ENCODE data around the gene MFAP3. TPM values are rescaled to one million over a fixed set of nuclear protein-coding genes. Genes with fewer than 3 reads are reported as not detected.
A peak's percentile ranks its signal among the peaks of the same experiment; 100 is the strongest.

The MFAP3 gene
- total RNA-seq: 10 to 100 TPM; 19.8 to 58.7 (median 35.9) TPM

DNA sequence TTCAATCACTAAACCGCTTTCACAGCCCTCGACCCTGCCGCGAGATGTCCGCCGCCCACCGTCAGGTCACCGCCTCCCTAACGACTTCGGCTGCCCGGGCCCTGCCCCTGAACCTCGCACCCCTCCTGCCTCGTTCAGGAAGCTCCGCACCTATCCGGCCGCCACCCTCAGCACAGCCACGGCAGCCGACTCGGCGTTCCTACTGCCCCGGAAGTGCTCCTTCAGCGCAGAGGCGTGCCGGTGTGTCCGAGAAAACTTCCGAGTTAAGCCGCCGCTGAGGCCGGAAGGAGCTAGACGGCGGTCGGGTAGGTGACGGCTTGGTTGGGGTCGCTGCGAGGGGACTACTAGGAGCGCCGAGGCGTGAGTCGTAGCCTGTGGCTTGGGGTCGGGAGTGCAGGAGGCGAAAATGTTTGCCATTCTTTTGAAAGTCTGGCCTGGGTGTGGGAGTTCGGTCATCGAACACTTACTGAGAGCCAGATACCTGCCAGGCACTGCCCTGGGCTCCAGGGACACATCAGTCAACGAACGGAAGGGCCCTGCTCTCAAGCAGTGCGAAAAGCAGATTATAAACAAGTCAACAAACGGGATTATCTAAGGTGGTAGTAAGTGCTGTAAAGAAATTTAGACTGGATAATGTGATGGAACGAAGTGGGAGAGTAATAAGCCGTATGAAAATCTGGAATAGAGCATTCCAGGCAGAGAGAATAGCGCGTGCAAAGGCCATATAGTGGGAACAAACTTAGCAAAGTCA lies at the start of gene MFAP3, which contains the start of gene FAM114A2:
Gene MFAP3 (plus strand): TSS at position 261 of the 751 bp plus-strand sequence. CDS start 10,756 bp downstream, outside the sequence.
Gene FAM114A2 (minus strand): TSS at position 204 of the 751 bp plus-strand sequence. CDS start 3,957 bp downstream, outside the sequence.
- peak within 1 kb of the TSS; percentile 62 to 87 (median 64) for H3K4me3 ChIP-seq
- TF ChIP-seq POLR2A (IDR thresholded peaks at IDR 0.05): peak; percentile 80 to 83
- TF ChIP-seq CTCF (IDR thresholded peaks at IDR 0.05): no peak
- no peaks in the 10 kb centered on the region for H3K27me3 ChIP-seq
- peak; percentile 91 to 96 (median 94) for DNase-seq
- no peaks in the 10 kb centered on the region for H3K9me3 ChIP-seq
- H3K4me1 ChIP-seq: peaks cover 0 to 12% (median 9%) of the 10 kb centered on the region in 4 donors
- no peaks in the 10 kb centered on the region for H3K36me3 ChIP-seq
- peak within 1 kb of the TSS; percentile 83 to 94 (median 86) for H3K27ac ChIP-seq

GRCh38 chr5:153991168-153991567 lies 47.6 kb upstream of the MFAP3 start:
- peaks cover 0 to 13% (median 0%) of the 10 kb centered on the region in 3 donors for H3K36me3 ChIP-seq
- TF ChIP-seq CTCF (IDR thresholded peaks at IDR 0.05) (no peak), POLR2A (IDR thresholded peaks at IDR 0.05) (no peak)

DNA sequence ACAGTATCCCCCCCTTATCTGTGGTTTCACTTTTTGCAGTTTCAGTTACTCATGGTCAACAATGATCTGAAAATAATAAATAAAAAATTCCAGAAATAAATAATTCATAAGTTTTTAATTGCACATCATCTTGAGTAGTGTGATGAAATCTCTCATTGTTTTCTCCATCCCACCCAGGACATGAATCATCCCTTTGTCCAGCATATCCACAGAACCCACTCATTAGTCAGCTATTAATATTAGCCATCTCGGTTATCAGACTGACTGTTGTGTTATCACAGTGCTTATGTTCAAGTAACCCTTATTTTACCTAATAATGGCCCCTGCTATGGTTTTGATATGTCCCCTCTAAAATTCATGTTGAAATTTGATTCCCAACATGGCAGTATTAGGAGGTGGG lies 40.8 kb upstream of the MFAP3 start:
- H3K36me3 ChIP-seq: peaks cover 0 to 18% (median 0%) of the 10 kb centered on the region in 3 donors
- no peaks in the 10 kb centered on the region for H3K4me1 ChIP-seq
- DNase-seq: no peak
- no peak for TF ChIP-seq POLR2A (IDR thresholded peaks at IDR 0.05)
- no peak for TF ChIP-seq CTCF (IDR thresholded peaks at IDR 0.05)
- no peaks in the 10 kb centered on the region for H3K9me3 ChIP-seq
- no peak overlapping the region for H3K4me3 ChIP-seq
- H3K27me3 ChIP-seq: no peaks in the 10 kb centered on the region
- H3K27ac ChIP-seq: no peak overlapping the region

More at GRCh38 chr5:153991168-153991567, 47.6 kb upstream of the MFAP3 start:
- no peak overlapping the region for H3K27ac ChIP-seq
- H3K9me3 ChIP-seq: no peaks in the 10 kb centered on the region
- H3K4me1 ChIP-seq: no peaks in the 10 kb centered on the region
- H3K4me3 ChIP-seq: no peak overlapping the region
- H3K27me3 ChIP-seq: no peaks in the 10 kb centered on the region
- DNase-seq: no peak

DNA sequence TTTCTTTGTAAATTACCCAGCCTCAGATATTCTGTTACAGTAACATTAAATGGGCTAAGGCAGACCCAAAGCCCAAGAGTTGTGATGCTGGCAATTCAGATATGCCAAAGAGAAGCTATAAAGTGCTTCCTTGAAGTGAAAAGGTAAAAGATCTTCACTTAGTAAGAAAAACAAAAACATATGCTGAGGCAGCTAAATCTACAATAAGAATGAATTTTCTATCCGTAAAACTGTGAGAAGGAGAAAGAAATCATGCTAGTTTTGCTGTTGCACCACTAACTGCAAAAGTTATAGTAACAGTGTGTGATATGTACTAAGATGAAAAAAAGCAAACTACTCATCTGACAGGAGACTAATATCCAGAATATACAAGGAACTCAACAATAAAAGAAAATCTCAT lies 40.0 kb upstream of the MFAP3 start:
- Histone ChIP-seq H3K4me1 (no peaks in the 10 kb centered on the region), H3K4me3 (no peak overlapping the region), H3K27ac (no peak overlapping the region), H3K36me3 (peaks cover 0 to 17% (median 0%) of the 10 kb centered on the region in 3 donors), H3K9me3 (no peaks in the 10 kb centered on the region), H3K27me3 (no peaks in the 10 kb centered on the region)
- no peak for TF ChIP-seq CTCF (IDR thresholded peaks at IDR 0.05)
- TF ChIP-seq POLR2A (IDR thresholded peaks at IDR 0.05): no peak
- no peak for DNase-seq

DNA sequence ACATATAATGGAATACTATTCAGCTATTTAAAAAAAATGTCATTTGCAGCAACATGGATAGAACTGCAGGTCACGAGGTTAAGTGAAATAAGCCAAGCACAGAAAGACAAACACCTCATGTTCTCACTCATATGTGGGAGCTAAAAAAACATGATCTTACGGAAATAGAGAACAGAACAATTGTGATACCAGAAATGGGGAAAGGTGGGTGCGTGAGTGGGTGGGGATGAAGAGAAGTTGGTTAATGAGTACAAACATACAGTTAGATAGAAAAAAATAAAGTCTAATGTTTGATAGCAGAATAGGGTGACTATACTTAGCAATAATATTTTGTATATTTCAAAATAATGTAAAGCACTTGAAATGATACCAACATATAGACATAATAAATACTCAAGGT lies 38.8 kb upstream of the MFAP3 start:
- TF ChIP-seq CTCF (IDR thresholded peaks at IDR 0.05): no peak
- no peak for TF ChIP-seq POLR2A (IDR thresholded peaks at IDR 0.05)
- H3K36me3 ChIP-seq: peaks cover 0 to 17% (median 0%) of the 10 kb centered on the region in 3 donors
- DNase-seq: no peak
- no peaks in the 10 kb centered on the region for H3K27me3 ChIP-seq
- no peak overlapping the region for H3K4me3 ChIP-seq
- no peaks in the 10 kb centered on the region for H3K4me1 ChIP-seq
- no peaks in the 10 kb centered on the region for H3K9me3 ChIP-seq
- H3K27ac ChIP-seq: no peak overlapping the region

All from Peyer's patch (tissue), 4 donors.